Raji (cell line): Measurements from ENCODE around the gene PRR5L.

Source experiments
- POLR2A ChIP-seq: IDR thresholded peaks from 2 replicates; pipeline ENCODE4 v1.6.1; 2011; ENCODE audit warnings: low read depth, low read length, control low read depth; ENCODE audit not compliant: insufficient read depth

Gene PRR5L

GRCh38 chr11:36508743-36509142 is 212.7 kb downstream of the PRR5L start:
- no peak for TF ChIP-seq POLR2A

GRCh38 chr11:36509201-36509639 is 213.1 kb downstream of the PRR5L start:
- TF ChIP-seq POLR2A = no peak

DNA sequence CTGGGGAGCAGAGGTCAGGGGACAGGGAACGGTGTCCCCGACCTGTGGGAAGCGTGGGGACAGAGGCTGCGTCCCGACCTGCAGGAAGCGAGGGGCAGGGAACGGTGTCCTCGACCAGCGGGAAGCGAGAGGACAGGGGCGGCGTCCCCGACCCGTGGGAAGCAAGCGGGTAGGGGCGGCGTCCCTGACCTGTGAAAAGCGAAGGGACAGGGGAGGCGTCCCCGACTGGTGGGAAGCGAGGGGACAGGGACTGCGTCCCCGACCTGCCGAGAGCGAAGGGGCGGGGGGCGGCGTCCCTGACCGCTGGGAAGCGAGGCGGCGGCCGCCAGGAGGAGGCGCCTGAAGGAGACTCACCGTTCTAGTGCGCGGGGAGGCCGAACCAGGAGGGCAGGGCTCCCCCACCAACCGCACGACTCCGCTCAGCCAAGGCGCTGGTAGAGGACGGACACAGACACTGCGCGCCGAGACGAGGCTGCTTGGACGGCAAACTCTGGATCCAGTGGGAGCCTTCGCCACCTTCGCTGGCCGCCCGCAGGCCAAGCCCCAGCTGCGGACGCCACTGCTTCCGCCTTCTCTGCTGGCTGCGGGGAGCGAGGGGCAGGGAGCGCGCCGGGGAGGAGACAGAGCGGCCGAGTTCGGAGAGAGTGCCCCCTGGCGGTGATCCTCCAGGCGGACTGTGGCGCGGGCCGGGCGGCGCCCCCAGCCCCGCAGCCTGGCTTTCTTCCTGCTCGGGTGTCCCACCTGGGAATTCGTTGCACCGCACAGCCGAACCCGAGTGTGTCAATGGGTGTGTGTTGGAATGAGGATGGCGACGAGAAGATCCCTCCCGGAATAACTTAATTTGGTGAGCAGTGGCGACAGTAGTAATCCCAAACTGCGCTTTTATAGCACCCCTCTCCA is 213.9 kb downstream of the PRR5L start, which contains the start of gene TRAF6:
Gene TRAF6 (minus strand): TSS at position 579 of the 900 bp plus-strand sequence. CDS start 8,757 bp downstream, outside the sequence.
- TF ChIP-seq POLR2A = peak; percentile 95

DNA sequence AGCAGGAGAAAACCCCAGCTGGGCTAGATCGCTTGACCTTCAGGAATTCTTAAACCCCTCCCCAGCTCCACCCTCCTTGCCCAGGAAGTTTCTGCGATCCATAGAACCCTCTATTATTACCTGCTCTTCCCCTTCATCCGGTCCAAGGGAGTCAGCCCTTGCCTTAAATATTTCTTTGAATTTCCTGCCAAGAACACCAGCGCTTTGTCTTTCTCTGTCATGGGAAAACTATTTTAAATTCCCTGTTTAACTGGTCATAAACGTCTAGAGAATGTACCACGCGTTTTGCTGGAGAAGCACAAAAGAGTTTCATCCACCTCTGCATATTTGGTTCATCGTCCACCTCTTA is 214.5 kb downstream of the PRR5L start:
- TF ChIP-seq POLR2A = no peak

- no peak for TF ChIP-seq POLR2A
These were observed 215.9 kb downstream of the PRR5L start for GRCh38 chr11:36512016-36512415.

DNA sequence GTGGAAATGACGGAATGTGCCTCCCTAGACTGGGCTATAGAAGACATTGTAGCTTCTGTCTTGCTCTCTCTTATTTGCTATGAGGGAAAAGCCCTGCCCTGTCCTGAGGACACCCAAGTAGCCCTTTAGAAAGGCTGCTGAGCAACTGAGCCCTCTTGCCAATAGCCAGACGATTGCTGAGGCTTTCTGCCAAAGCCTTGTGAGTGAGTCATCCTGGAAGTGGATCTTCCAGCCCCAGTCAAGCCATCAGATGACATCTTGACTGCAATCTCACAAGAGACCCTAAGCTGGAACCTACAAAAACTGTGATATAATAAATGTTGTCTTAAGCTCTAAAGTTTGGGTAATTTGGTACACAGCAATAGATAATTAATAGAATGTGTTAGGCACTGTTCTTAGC is 217.9 kb downstream of the PRR5L start:
- TF ChIP-seq POLR2A = no peak
